IgD-negative memory B cell (primary cell): ENCODE results near the gene SLC5A2. TPM values are rescaled to one million over a fixed set of nuclear protein-coding genes. Genes with fewer than 3 reads are reported as not detected.
"Not testable (repeated sequence)": the region's sequence is repeated elsewhere in the genome, so short reads cannot be mapped to it uniquely, and the experiment has no call there.

Source experiments
- H3K27ac Mint-ChIP-seq, 3 donors: one replicate each; pipeline ENCODE4 v1.8.0; 2020 to 2022; ENCODE audit warnings: mild to moderate bottlenecking in 3 of 3, mixed read lengths in 3 of 3, moderate library complexity in 1 of 3
- H3K27me3 Mint-ChIP-seq: one replicate; pipeline ENCODE4 v1.8.0; 2021; ENCODE audit warnings: mixed read lengths
- H3K36me3 Mint-ChIP-seq: one replicate; pipeline ENCODE4 v1.8.0; 2020; ENCODE audit warnings: mild to moderate bottlenecking, mixed read lengths
- H3K4me1 Mint-ChIP-seq, 3 donors: one replicate each; pipeline ENCODE4 v1.8.0; 2020 to 2022; ENCODE audit warnings: mixed read lengths in 3 of 3, mild to moderate bottlenecking in 1 of 3
- H3K4me3 Mint-ChIP-seq, 4 donors: one replicate each; pipeline ENCODE4 v1.8.0; 2020 to 2022; ENCODE audit warnings: mild to moderate bottlenecking in 4 of 4, mixed read lengths in 4 of 4, moderate library complexity in 3 of 4
- H3K9me3 Mint-ChIP-seq, 3 donors: one replicate each; pipeline ENCODE4 v1.8.0; 2020 to 2021; ENCODE audit warnings: mixed read lengths in 3 of 3, mild to moderate bottlenecking in 1 of 3
- polyA plus RNA-seq: library from polyadenylated mRNA; unstranded; fragments of 300-500 nt; fragmentation: Illumina TruSeq; gene quantifications from one replicate; pipeline ENCODE4 v1.2.3, GENCODE V29; 2021

SLC5A2 gene
- polyA plus RNA-seq, 1 donor from 2014 or later = 0.94 TPM

DNA sequence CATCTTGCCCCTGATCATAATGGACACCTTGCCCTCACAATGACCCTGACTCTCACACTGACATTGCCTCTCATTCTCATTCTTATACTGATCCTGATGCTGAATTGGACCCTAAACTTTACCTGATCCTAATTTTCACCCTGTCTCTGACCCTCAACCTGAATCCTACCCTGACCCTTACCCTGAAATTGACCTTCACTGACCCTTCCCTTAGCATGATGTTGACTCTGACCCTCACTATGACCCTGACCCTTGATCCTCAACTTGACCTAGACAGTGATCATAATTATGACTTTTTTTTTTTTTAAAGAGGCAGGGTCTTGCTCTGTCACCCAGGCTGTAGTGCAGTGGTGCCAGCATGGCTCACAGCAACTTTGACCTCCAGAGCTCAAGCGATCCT is 48.2 kb downstream of the SLC5A2 start:
- Mint-ChIP-seq H3K4me3 (no peak overlapping the region), H3K4me1 (peaks cover 6 to 19% (median 12%) of the 10 kb centered on the region in 3 donors), H3K27me3 (peaks cover 44% of the 10 kb centered on the region), H3K36me3 (peaks cover 4% of the 10 kb centered on the region), H3K9me3 (no peaks in the 10 kb centered on the region), H3K27ac (no peak overlapping the region)

GRCh38 chr16:31532120-31532519 is 49.2 kb downstream of the SLC5A2 start:
- Mint-ChIP-seq H3K4me1 (peaks cover 6 to 19% (median 11%) of the 10 kb centered on the region in 3 donors), H3K36me3 (peaks cover 4% of the 10 kb centered on the region), H3K27ac (no peak overlapping the region), H3K9me3 (no peaks in the 10 kb centered on the region), H3K4me3 (no peak overlapping the region), H3K27me3 (peaks cover 47% of the 10 kb centered on the region)

- no peaks in the 10 kb centered on the region for H3K9me3 Mint-ChIP-seq
- peaks cover 4% of the 10 kb centered on the region for H3K36me3 Mint-ChIP-seq
- H3K27me3 Mint-ChIP-seq = peaks cover 49% of the 10 kb centered on the region
- H3K4me1 Mint-ChIP-seq = peaks cover 6 to 17% (median 8%) of the 10 kb centered on the region in 3 donors
- no peak overlapping the region for H3K4me3 Mint-ChIP-seq
- no peak overlapping the region for H3K27ac Mint-ChIP-seq
These were observed 50.0 kb downstream of the SLC5A2 start for GRCh38 chr16:31532896-31533295.

GRCh38 chr16:31535737-31536136 is 52.8 kb downstream of the SLC5A2 start:
- peaks cover 4 to 14% (median 5%) of the 10 kb centered on the region in 3 donors for H3K9me3 Mint-ChIP-seq
- no peak overlapping the region for H3K4me3 Mint-ChIP-seq
- H3K4me1 Mint-ChIP-seq = peaks cover 0 to 2% (median 1%) of the 10 kb centered on the region in 3 donors
- H3K27me3 Mint-ChIP-seq = peaks cover 50% of the 10 kb centered on the region
- no peak overlapping the region for H3K27ac Mint-ChIP-seq
- H3K36me3 Mint-ChIP-seq = peaks cover 7% of the 10 kb centered on the region

DNA sequence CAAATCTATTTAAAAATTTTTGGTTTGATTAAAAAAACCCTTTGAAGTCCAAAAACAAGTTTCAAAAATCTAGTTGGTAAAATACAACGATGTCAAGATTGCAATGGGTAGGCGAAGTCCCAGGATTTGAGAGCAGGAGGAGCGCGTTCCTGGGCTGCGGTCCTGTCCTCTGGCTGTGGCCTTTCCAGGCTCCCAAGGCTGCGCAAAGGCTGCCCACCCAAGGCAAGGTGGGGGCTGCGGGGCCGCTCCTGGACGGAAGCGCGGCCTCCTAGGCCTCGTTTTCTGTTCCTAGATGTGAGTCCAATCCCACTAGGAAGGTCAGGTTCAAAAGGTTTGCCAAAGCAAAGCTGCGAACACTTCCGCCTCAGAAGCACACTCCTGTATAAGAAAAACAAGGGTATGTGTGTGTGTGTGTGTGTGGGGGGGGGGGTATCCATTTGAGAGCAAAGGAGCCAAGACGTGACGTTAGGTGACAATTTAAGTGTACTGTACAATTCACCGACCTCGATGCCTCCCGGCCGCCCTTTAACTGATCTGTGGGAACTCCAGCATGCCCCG is 54.0 kb downstream of the SLC5A2 start:
- peaks cover 0 to 2% (median 1%) of the 10 kb centered on the region in 3 donors for H3K4me1 Mint-ChIP-seq
- no peak overlapping the region for H3K4me3 Mint-ChIP-seq
- no peak overlapping the region for H3K27ac Mint-ChIP-seq
- H3K9me3 Mint-ChIP-seq = peaks cover 4 to 16% (median 11%) of the 10 kb centered on the region in 3 donors
- peaks cover 50% of the 10 kb centered on the region for H3K27me3 Mint-ChIP-seq
- peaks cover 9% of the 10 kb centered on the region for H3K36me3 Mint-ChIP-seq

DNA sequence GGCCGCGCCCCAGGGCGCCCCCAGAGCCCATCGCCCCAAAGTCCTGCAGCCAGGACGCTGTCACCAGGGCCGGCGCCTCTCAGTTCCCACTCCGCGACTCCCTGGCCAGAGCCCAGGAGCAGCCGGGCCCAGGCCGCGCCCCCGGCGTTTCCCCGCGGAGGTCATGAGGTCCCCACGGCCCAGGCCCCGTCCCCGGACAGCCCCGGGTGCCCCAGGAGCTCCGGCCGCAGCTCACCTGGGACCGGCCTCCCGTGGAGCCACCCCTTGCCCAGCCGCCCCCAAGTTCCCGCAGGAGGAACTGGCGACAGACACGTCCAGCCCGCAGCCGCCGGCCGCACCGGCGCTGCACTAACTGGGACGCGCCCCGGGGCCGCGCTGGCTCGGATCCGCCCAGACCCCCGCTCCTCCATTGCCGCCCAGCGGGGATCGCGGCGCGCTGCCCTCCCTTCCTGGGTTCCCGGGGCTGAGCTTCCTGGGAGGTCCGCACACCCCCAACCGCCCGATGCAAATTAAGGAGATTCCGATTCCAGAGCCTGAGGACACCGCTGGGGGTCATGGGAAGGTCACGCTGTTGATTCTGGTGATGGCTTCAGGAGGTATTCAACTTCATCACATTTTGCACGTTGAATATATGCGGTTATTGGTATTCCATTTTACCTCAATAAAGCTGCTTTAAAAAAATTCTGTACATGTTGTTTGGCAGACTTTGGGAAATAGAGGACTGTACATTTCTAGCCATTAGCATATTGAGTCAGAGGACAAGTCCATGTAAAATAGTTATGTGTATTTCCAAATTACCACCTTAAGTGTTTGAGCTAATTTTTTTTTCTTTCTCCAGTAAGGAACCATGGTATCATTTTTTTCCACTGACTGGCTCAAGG is 54.7 kb downstream of the SLC5A2 start:
- H3K4me1 Mint-ChIP-seq = peaks cover 0 to 2% (median 1%) of the 10 kb centered on the region in 3 donors
- H3K36me3 Mint-ChIP-seq = peaks cover 9% of the 10 kb centered on the region
- peaks cover 6 to 19% (median 14%) of the 10 kb centered on the region in 3 donors for H3K9me3 Mint-ChIP-seq
- peaks cover 50% of the 10 kb centered on the region for H3K27me3 Mint-ChIP-seq
- peak overlapping the region in 2 of 4 donors; percentile 39 to 80 for H3K4me3 Mint-ChIP-seq
- no peak overlapping the region for H3K27ac Mint-ChIP-seq

DNA sequence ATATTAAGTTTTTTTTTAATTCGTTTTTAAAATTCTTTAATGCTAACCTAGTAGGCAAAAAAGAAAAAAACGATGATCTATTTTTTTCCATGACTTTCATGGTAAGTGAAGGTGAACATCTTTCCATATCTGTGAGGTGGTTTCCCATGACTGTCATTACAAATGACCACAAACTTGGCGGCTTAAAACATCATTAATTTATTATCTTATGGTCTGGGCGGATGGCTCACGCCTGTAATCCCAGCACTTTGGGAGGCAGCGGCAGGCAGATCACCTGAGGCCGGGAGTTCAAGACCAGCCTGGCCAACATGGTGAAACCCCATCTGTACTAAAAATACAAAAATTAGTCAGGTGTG is 55.3 kb downstream of the SLC5A2 start:
- H3K9me3 Mint-ChIP-seq = peaks cover 6 to 19% (median 14%) of the 10 kb centered on the region in 3 donors
- H3K36me3 Mint-ChIP-seq, H3K27ac Mint-ChIP-seq, H3K4me1 Mint-ChIP-seq, H3K4me3 Mint-ChIP-seq: not testable (repeated sequence)
- peaks cover 46% of the 10 kb centered on the region for H3K27me3 Mint-ChIP-seq

DNA sequence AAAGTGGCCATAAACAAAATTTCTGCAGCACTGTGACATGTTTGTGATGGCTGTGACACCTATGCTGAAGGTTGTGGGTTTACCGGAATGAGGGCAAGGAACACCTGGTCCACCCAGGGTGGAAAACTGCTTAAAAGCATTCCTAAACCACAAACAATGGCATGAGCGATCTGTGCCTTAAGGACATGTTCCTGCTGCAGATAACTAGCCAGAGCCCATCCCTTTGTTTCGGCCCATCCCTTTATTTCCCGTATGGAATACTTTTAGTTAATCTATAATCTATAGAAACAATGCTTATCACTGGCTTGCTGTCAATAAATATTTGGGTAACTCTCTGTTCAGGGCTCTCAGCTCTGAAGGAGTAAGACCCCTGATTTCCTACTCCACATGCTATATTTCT is 56.8 kb downstream of the SLC5A2 start:
- H3K4me3 Mint-ChIP-seq, H3K27ac Mint-ChIP-seq, H3K4me1 Mint-ChIP-seq, H3K36me3 Mint-ChIP-seq: not testable (repeated sequence)
- Mint-ChIP-seq H3K9me3 (peaks cover 8 to 19% (median 14%) of the 10 kb centered on the region in 3 donors), H3K27me3 (peaks cover 41% of the 10 kb centered on the region)

Other genes starting within 250 kb of the SLC5A2 start
- gene ITGAM, start 223.1 kb upstream of the SLC5A2 start, polyA plus RNA-seq = 23.2 TPM
- 6.2 TPM for gene ITGAX, start 127.9 kb upstream of the SLC5A2 start, polyA plus RNA-seq
- not detected for gene ITGAD, start 89.8 kb upstream of the SLC5A2 start, polyA plus RNA-seq
- not detected for gene COX6A2, start 54.8 kb upstream of the SLC5A2 start, polyA plus RNA-seq
- not detected for gene ZNF843, start 40.3 kb upstream of the SLC5A2 start, polyA plus RNA-seq
- 9.5 TPM for gene ARMC5, start 23.6 kb upstream of the SLC5A2 start, polyA plus RNA-seq
- 0.59 TPM for gene TGFB1I1, start 11.0 kb upstream of the SLC5A2 start, polyA plus RNA-seq
- 19.8 TPM for gene RUSF1, start 25.3 kb downstream of the SLC5A2 start, polyA plus RNA-seq
- gene AHSP, start 44.8 kb downstream of the SLC5A2 start, polyA plus RNA-seq = not detected